ENCODE measurements around the gene CROCC.
"Not testable (repeated sequence)": the region's sequence is repeated elsewhere in the genome, so short reads cannot be mapped to it uniquely, and the experiment has no call there.

CROCC gene

DNA sequence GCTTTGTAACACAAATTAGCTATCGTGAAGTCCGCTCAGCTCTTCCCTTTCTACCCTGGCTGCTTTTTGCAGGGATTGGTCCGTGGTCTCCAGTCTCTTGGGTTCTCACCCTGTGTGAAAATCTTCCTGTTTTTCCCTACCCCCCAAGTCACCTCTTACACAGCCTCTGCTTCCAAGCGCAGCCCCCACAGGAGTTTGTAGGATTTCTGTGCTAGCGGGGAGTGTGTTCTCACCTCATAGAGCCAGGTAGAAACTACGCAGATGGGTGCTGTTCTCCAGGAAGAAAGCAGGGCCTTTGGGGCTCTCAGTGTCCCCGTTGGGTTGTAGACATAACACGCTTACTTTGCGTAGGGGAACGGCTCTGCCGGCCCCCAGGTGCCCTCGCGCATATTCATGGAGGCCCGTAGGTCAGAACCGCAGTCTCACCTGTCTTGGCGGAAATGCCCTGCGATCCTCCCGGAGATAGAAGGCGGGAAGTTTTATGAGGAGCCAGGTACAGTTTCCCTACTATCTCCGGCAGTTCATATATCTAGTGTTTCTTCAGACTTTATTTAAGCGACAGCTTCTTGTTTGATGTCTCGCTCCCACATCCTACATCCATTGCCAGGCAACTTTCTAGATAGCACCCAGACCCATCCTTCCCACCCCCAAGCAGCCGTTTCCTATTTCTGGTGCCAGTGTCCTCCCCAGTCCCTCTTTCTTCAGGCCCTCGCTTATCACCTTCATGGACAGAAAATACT lies 25.2 kb upstream of the CROCC start:
- peak; percentile 90 for DNase-seq

DNA sequence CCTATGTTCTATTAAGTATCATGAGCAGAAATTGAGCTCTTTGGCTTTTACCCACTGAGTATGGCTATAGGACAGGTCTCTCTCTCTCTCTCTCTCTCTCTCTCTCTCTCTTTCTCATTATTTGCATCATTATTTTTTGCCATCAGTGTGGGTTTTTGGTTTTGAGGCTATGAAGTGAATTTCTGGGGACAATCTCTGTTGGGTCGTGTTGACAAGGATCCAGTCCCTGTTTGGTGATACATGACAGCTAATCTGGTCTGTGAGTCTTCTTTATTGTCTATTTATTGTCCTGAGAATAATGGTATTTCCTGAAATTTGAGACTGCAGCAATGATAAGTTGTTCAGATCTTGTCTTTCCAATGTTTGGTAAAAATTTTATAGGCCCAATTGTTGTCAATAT lies 24.1 kb upstream of the CROCC start:
- DNase-seq = not testable (repeated sequence)

DNA sequence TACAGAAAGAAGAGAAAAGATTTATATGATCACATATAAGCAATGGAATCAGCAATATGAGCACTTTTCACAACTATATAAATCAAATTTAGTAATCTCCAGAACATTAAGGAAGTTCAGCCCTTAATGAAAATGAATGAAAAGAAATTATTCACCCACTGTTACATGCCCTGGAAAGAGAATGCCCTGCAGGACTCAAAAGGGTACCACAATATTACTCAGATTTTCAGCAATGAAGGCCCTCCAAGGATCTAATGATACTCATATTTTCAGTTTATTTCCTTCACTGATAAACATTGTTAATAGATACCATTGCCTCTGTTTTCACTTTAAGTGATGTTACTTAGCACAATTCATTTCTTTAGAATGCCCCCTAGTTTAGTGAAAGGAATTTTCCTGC lies 23.4 kb upstream of the CROCC start:
- DNase-seq = not testable (repeated sequence)

DNA sequence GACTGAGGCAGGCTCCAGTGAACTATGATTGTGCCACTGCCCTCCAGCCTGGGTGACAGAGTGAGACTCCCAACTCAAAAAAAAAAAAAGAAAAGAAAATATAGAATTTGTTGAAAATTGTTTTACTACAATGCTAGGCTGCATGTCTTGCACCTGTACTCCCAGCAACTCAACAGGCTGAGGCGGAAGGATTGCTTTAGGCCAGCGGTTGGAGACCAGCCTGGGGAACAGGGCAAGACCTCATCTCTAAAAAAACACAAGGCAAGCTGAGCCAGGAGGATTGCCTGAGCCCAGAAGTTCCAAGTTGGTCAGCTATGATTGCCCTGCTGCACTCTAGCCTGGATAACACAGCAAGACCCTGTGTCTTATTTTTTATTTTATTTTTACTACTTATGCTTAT lies 22.7 kb upstream of the CROCC start:
- DNase-seq = not testable (repeated sequence)

DNA sequence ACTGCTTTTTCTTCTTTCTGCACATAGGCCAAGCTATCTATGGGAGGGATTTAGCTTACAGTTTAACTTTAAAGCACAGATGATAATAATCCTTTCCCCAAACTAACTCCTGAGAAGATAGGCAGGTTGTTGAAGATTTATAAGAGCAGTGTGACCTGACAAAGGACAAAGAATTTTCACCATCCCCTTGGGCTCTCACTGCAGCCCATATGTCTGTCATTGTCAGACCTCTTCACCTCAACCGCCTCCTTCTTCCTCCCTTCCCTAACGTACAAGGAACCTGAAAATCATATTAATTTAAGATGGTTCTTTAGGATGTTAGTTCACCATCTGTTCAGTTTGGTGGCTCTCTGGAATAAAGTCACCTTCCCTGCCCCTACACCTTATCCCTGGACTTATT lies 21.0 kb upstream of the CROCC start:
- DNase-seq = no peak

DNA sequence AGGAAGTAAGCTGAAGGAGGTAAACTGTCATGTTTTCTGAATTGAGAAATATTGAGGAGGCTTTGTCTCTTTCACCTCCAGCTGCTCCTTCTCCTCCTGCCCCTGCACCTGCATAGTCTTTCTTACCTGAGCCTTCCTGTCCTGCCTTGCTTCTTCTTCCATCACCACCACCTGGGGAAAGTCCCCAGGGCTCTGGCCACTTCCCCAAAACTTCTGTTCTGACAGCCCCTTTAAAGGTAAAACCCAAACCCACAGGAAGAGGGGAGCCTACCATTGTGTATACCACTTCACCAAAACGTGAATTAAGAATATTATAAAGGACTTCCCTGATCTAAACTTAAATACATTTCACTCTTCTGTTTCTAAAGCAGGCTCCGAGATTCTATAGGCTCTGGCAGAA lies 20.4 kb upstream of the CROCC start:
- not testable (repeated sequence) for DNase-seq

DNA sequence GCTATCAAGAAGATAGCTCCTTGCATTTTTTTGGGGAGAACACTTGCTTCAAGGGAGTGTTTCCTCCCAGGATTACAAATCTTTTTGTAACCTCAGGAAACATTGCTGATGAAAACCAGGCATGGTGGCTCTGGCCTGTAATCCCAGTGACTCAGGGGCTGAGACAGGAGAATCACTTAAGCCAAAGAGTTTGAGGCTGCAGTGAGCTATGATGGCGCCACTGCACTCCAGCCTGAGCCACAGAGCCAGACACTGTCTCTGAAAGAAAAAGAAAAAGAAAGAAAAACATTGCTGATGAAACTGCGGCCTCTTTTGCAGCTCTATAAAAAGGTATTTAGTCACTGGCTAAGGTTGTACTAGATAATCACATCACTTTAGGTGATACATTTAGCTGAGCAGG lies 18.7 kb upstream of the CROCC start:
- no peak for DNase-seq

DNA sequence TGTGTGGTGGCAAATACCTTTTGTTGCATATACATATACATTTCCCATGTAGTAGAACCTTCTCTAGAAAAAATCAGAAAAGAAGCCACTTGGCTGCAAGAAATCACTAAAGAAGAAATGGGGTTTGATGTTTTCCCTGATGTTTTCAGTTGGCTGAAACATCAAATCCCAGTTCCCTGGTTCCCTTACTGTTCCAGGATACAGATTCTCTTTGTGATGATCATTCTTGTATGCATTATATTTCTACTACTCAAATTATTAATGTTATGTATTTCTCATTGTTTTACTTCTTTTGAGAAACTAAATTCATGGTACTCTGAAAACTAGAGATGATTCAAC lies 18.3 kb upstream of the CROCC start:
- no peak for DNase-seq

DNA sequence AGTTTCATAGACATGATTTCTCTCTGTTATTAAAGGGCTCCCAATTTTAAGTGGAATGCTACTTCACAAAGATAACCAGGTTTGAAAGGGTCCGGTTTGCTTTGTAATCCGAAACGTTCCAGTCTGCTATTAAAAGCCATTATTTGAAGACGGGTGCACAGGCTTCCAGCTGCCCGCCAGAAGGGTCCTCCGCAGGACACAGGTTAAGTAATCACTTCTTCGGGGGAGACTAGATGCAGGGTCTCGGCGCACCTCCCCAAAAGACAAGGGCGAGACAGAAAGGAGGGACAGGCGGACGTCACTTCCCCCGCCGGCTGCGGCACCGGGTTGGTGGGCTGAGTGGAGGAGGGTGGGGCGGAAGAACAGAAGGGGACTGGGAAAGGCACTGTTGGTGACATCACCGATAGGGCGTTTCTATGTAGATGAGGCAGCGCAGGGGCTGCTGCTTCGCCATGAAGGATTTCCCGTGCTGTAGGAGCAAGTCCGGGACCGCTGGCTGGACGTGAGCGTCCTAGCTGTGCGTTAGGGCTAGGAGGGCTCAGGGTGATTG lies 17.1 kb upstream of the CROCC start:
- peak; percentile 96 for DNase-seq

DNA sequence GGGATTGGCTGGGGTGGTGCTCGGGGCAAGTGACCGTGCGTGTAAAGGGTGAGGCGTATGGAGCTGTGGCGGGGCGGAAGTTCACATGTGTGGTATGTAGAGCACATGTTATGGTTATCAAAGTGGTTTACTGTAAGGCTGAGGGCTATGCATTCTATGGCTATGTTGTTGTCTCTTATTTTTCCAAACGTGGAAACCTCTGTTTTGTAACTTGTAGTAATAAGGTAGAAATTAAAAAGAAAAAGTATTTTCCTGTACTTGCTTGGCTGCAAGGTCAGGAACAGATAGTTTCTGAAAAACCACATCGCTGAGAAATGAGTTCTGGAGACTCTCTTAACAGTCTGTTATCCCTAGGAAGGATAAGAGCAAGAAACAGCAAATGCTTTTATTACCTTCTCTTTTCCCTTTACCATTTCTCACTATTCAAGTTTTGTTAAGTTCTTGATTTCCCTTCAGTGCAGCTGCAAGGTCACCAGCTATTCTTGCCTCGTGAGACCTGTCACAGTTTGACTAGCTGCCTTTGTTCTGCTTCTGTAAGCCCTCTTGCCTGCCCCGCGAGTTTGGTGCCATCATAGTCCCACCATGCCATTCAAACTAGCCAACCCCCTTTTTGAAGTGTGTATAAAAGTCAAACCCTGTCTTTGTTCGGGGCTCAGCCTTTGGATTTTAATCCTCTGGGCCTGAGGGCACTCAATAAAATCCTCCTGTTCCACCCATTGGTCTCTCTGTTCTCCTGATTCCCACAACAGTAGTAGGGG lies 16.4 kb upstream of the CROCC start:
- DNase-seq = peak; percentile 76

DNA sequence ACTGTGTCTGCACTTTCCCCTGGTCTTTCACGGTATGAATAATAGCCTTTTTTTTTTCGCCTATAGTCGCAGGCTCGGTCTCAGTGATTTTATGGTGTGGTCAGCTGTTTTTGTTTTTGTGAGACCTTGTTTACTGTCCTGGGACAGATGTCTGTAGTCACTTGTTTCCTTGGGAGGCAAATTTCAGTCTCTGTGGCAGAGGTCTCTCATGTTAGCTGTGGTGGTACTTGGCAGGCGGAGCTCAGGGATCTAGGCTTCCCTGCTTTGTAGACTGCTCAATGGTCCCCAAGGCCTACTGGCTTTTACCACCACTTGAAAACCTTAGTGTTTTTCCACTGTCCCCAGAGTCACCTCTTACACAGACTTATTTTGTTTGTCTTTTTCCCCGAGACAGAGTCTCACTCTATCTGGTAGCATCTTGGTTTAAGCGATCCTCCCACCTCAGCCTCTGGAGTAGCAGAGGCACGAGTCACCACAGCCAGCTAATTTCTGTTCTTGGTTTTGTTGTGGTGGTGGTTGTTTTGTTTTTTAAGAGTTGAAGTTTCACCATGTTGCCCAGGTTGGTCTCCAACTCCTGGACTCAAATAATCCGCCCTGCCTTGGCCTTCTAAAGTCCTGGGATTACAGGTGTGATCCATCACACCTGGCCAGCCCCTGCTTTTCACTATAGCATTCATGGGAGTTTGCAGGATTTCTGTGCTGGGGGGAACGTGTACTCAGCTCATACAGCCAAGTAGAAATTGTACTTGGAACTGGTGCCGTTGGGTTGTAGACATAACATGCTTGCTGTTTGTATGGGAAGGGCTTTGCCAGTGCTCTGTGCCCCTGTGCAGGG lies 15.6 kb upstream of the CROCC start:
- DNase-seq = no peak

DNA sequence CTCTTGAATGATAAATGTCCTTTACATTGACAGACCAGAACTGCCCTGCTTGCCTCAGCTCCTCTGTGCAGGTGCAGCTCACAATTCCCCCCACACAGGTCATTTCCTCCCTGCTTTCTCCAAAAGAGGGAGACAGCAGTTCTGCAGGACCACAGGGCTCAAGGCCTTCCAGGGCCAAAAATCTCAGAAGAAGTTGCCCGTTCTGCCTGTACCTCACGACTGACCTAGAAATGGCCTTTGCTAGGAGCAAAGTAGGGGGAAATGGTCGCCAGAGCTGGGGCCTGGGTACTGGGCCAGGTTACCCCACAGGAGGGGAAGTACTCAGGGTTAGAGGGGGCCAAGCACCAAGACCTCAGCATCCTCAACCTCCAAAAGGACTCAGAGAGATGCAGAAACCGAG lies 14.9 kb upstream of the CROCC start:
- DNase-seq = no peak

DNA sequence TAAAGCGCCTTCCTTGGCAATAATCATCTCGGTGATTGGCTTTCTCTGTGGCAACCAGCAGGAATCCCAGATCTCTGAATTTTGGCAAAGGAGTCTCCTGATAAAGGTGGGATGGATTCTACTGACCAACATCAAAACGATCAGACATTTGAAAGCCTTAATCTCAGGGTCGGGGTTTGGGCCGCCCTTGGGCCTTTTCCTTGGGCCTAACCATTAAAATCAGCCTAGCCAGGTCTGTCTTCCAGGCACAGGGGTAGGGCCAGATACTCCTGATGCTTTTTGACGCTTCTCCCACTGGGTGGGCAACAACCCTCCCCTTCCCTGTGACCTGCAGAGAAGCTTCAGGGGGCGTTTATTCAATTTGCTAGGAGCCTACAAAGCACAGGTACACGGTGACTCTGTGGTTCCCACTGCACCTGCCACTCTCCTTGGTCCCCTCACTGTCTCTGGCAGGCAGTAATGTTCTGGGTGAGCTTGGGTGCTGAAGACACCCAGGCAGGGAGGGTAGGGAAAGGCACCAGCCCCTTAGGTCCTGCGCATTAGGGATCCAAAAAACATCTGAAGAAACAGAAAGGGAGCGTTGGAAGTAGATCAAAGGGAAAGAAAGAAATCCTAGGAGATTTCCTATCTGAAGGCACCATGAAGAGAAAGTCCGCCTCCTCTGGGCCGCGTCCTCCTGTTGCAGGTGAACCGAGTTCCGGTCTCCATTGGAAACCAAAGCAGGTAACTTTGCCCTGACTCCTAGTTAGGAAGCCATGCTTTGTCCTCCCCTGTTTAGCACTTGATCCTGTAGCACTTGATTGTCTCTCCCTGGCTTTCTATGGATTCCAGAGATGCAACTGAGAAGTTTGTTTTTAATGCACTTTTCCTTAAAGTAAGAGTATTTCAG lies 13.6 kb upstream of the CROCC start:
- no peak for DNase-seq

DNA sequence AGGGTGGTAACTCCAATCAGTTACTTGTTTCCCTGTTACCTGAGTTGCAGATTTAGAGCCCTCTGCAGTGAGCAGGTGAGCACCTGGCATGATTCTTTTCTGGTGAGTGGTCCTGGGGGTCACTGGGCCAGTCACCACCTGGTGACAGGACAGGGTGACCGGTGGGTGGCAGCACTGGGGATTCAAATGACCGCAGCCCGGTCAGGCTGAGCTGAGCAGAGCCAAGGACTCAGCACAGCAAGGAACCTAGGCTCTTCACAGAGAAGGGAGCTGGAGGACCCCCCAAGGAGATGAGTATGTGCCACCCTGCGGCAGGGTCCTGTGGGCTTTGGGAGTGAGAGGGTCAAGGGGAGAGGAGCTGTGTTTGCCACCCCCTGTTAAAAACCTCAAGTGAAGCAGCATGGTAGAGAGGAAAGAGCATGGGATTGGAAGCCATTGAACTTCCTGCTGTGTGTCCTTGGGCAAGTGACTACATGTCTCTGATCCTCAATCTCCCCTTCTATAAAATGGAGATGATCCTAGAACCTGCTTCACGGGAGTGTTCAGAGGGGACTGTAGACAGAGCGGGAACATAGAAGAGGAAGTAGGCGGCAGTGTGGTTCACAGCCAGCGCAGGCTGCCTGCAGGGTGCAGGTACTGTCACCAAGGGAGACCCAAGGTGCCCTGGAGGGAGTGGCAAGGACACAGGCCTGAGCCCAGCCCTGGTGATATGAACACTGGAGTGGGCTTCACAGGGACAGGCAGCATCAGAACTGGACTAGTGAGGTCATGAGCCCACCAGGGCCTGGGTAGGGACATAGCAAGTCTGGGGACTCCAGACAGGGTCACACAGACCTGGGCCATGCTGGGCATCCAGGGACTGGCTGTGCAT lies 9.6 kb upstream of the CROCC start:
- not testable (repeated sequence) for DNase-seq

DNA sequence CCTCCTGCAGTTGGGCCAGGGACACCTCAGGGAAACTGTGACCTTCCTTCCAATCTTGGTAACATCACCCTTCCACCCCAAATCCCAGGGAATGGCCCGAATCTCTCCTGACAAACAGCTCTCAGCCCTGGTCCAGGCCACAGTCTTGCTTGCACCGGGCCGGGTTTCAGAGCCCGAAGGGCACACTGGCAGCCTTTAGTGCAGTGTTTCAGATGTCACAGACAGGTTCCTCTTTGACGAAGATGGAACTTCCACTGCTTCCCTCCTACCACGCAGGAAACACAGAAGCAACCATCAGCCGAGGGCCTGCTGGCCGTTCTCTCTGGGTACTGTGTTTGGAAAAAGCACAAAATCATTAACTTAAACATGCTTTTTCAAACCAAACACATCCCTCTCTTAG lies 9.0 kb upstream of the CROCC start:
- DNase-seq = not testable (repeated sequence)

DNA sequence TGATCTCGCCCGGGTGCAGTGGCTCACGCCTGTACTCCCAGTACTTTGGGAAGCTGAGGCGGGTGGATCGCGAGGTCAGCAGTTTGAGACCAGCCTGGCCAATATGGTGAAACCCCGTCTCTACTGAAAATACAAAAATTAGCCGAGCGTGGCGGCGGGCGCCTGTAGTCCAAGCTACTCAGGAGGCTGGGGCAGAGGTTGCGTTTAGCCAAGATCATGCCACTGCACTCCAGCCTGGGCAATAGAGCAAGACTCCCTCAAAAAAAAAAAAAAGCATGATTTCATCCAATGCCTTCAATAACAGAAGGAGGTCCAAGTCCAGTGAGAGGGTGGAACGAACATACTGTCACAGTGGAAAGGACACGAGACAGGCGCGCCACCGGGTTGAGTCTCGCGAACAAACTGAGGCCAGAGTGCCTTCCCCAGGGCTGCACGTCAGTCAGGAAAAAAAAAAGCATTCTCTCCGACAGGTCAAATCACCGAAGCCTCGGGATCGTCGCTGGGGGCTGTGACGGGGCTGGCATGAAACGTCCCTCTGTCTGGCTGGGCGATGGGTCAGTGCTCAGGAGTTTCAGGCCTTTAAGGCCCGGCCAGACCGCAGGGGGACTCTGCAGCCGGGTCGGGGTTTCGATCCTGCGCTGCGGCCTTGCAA lies 8.4 kb upstream of the CROCC start:
- DNase-seq = no peak

DNA sequence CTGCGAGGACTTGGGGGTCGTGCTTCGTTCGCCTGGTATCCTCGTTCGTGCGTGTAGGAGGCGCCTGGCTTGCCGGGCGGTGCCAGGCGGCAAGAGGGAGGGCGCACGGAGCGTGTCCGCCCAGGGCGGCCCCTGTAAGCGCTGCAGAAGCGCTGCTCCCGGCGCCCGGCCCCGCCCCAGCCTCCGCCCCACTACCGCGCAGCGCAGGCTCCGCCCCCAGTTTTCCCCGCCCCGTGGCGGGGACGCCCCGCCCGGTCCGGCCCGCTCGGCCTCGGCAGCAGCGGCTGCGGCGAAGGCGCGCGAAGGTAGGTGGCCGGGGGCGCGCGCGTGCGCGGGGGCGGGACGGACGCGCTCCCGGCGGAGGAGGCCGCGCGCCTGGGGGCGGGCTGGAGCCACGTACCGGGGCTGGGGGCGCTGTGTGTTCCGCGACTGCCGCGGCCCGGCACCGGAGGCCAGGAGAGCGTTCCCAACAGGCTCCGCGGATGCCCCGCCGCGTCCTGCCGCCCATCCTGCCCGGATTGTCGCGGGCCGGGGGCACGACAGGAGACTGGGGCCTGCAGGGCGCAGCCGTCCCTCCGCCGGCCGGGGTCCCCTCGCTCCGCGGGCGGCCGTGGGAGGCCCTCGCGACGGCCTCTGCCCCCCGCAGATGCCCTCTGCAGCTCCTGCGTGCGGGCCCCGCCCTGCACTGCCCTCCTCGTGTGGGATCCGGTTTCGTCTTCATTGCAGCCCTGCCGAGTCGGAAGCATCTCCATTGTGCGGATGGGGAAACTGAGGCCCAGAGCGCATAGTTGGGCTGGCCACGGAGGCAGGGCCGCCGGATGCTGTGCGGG lies 7.7 kb upstream of the CROCC start:
- DNase-seq = peak; percentile 92

DNA sequence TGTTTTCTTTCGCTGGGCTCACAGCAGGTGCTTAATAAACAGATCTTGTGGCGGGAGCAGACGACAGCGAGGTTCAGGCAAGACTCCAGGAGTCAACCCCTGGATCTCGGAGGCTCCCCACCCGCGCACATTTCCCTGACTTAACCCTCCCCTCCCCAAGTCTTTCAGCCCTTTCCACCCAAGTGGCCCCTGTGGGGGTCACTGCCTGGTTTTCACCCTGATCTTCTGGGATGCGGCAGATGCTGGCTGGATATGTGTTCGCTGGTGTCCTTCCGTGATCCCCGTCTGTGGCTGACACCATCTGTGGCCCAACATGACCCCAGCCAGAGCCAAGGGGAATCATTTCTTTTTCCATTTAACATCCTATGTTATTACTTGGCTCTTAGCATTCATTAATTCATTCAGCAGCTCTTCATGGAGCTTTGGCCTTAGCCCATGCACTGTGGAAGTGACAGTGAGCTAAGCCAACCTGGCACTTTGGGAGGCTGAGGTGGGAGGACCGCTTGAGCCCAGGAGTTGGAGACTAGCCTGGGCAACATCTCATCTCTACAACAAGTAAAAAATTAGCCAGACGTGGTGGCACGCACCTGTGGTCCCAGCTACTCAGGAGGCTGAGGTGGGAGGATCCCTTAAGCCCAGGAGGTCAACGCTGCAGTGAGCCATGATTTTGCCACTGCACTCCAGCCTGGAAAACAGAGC lies 6.7 kb upstream of the CROCC start:
- not testable (repeated sequence) for DNase-seq

DNA sequence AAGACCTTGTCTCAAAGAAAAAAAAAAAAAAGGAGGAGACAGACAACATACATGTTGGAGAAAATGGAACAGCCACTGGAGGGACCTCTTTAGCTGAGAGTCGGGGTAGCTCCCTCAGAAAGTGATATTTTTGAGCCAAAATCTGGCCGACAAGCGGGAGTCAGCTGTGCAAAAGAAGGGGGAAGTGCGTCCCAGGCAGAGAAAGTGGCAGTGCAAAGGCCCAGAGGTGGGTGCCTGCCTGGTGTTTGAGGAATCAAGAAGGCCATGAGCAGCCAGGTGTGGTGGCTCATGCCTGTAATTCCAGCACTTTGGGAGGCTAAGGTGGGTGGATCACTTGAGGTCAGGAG lies 6.1 kb upstream of the CROCC start:
- DNase-seq = no peak
